Kidney epithelial cell (primary cell): ENCODE results near the gene SH3RF2. TPM values are rescaled to one million over a fixed set of nuclear protein-coding genes. Genes with fewer than 3 reads are reported as not detected.
"Not testable (repeated sequence)": the region's sequence is repeated elsewhere in the genome, so short reads cannot be mapped to it uniquely, and the experiment has no call there.

ENCODE experiments used
- DNase-seq: peaks from one replicate; pipeline ENCODE4 v3.0.0-alpha.2; 2010; ENCODE audit warnings: low read depth
- H3K27me3 ChIP-seq: 2 replicates; pipeline ENCODE4 v1.6.0; 2011; ENCODE audit warnings: low read length; ENCODE audit not compliant: control insufficient read depth, insufficient read depth
- H3K36me3 ChIP-seq: 2 replicates; pipeline ENCODE4 v1.5.1; 2011; ENCODE audit warnings: low read length; ENCODE audit not compliant: control insufficient read depth, insufficient read depth
- H3K4me3 ChIP-seq: 2 replicates; pipeline ENCODE4 v1.5.1; 2011; ENCODE audit warnings: low read depth, mild to moderate bottlenecking, control low read depth, low read length
- total RNA-seq: library from RNA; depleted of rRNA; stranded (reverse); fragments of >200 nt; gene quantifications from 2 replicates; pipeline ENCODE4 v1.2.3, GENCODE V29; 2015
- TF ChIP-seq, protein P1 (sequence below): IDR thresholded peaks from 2 replicates; pipeline ENCODE4 v1.5.1; 2011; ENCODE audit warnings: mild to moderate bottlenecking, moderate library complexity, low read length, control low read depth, inconsistent platforms; ENCODE audit not compliant: insufficient read depth, poor library complexity, severe bottlenecking

Gene SH3RF2, protein sequence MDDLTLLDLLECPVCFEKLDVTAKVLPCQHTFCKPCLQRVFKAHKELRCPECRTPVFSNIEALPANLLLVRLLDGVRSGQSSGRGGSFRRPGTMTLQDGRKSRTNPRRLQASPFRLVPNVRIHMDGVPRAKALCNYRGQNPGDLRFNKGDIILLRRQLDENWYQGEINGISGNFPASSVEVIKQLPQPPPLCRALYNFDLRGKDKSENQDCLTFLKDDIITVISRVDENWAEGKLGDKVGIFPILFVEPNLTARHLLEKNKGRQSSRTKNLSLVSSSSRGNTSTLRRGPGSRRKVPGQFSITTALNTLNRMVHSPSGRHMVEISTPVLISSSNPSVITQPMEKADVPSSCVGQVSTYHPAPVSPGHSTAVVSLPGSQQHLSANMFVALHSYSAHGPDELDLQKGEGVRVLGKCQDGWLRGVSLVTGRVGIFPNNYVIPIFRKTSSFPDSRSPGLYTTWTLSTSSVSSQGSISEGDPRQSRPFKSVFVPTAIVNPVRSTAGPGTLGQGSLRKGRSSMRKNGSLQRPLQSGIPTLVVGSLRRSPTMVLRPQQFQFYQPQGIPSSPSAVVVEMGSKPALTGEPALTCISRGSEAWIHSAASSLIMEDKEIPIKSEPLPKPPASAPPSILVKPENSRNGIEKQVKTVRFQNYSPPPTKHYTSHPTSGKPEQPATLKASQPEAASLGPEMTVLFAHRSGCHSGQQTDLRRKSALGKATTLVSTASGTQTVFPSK
- 10.3 and 21.7 TPM in 2 replicates for total RNA-seq

DNA sequence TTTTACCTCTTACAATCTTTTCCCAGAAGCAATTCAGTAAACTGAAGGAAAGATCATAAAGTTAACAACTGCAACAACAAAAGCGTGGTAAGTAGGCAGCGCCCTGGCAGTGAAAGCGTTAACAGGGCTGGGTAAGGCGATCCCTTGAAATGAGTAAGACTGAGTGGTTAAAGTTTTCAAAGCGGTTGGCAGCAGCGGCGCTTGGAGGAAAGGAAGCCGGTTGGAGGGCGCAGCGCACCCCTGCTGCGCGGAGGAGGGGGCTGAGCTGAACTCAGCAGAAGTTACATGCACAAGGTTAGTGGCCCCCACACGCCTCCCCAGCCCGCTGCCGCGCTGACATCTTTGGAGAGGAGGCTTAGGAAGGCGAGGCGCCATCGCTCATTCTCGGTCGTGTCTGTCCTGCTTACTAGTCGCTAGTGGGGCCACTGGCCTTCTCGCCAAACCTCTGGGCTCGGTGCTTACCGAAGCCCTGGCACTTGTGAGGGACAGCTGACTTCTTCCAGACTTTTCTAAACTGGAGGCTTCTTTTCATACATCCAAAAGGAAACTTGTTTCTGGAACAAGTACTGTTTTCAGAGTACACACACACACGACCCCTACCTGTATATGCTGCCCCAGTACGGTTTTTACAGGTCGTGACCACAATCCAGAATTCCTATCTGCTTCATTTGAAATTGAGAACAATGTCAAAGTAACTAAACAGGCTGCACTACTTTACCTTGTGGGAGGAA lies at the start of gene SH3RF2:
SH3RF2 (plus strand) TSS at position 178 of the 731 bp plus-strand sequence. CDS start 1,351 bp downstream, outside the sequence.
- Histone ChIP-seq H3K4me3 (peak within 1 kb of the TSS; percentile 54), H3K36me3 (no peaks in the 10 kb centered on the region), H3K27me3 (no peaks in the 10 kb centered on the region)
- TF ChIP-seq, protein P1, sequence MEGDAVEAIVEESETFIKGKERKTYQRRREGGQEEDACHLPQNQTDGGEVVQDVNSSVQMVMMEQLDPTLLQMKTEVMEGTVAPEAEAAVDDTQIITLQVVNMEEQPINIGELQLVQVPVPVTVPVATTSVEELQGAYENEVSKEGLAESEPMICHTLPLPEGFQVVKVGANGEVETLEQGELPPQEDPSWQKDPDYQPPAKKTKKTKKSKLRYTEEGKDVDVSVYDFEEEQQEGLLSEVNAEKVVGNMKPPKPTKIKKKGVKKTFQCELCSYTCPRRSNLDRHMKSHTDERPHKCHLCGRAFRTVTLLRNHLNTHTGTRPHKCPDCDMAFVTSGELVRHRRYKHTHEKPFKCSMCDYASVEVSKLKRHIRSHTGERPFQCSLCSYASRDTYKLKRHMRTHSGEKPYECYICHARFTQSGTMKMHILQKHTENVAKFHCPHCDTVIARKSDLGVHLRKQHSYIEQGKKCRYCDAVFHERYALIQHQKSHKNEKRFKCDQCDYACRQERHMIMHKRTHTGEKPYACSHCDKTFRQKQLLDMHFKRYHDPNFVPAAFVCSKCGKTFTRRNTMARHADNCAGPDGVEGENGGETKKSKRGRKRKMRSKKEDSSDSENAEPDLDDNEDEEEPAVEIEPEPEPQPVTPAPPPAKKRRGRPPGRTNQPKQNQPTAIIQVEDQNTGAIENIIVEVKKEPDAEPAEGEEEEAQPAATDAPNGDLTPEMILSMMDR, result no peak
- DNase-seq, result peak; percentile 59

DNA sequence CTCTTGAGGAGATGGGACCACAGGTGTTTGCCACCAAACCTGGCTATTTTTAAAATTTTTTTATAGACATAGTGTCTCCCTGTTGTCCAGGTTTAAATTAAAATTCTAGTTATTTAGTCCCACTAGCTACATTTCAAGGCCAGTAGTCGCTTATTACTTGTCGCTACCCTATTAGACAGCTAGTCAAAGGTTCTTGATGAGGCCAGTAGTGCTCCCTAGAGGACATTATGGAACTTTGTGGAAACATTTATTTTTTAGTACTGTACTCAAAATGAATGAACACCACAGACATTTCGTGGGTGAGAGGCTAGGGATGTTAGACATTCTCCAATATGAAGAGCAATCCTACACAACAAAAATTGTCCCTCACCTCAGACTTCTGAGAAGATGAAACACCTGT lies 49.2 kb upstream of the SH3RF2 start:
- Histone ChIP-seq H3K27me3 (no peaks in the 10 kb centered on the region), H3K4me3 (no peak overlapping the region), H3K36me3 (no peaks in the 10 kb centered on the region)
- DNase-seq, result no peak
- TF ChIP-seq, protein P1, result no peak

DNA sequence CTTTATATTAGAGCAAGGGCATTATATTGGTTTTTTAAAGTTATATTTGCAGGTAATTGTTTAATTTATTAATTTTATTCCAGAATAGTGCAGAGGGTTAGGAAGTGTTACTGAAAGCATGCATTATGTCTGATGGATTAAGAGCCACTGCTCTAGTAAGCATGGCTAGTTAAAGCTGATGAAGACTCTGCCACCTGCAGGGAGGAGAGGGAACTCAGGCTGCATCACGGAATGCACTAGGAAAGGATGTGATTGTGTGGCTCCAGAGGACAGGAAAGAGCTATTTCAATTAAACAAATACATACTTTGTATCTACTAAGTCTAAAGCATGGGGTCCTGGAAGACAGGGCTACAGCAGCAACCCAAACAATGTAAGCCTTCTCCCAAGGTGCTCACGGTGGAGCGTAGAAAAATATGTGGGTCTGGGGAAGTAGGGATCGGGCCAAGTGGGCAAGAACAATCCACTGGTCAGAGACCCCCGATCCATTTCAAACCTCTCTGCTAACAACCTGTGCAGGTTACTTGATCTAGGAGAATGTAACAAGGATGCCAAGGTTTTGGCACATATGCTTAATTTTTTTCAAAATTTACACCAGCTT lies 48.3 kb upstream of the SH3RF2 start:
- H3K4me3 ChIP-seq, result no peak overlapping the region
- peak; percentile 14 for DNase-seq
- no peaks in the 10 kb centered on the region for H3K27me3 ChIP-seq
- TF ChIP-seq, protein P1, result peak; percentile 91
- no peaks in the 10 kb centered on the region for H3K36me3 ChIP-seq

DNA sequence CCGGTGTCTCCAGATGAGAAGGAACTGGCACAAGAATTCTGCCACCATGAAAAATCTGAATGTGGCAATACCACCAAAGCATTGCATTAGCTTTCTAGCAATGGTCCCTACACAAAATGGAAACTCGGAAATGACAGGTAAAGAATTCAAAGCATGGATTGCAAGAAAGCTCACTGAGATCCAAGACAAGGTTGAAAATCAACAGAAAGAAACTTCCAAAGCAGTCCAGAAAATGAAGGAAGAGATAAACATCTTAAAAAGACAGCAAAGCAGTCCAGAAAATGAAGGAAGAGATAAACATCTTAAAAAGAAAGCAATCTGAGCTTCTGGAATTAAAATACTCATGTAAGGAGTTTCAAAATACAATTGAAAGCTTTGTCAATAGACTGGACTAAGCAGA lies 46.8 kb upstream of the SH3RF2 start:
- DNase-seq, result no peak
- TF ChIP-seq, protein P1, result no peak

DNA sequence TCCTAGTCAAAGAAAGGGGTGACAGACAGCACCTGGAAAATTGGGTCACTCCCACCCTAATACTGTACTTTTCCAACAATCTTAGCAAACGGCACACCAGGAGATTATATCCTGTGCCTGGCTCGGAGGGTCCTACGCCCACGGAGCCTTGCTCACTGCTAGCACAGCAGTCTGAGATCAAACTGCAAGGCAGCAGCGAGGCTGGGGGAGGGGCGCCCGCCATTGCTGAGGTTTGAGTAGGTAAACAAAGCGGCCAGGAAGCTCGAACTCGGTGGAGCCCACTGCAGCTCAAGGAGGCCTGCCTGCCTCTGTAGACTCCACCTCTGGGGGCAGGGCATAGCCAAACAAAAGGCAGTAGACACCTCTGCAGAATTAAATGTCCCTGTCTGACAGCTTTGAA lies 45.0 kb upstream of the SH3RF2 start:
- not testable (repeated sequence) for H3K27me3 ChIP-seq, H3K4me3 ChIP-seq, DNase-seq, H3K36me3 ChIP-seq

More for the DNA sequence above, 46.8 kb upstream of the SH3RF2 start:
- Histone ChIP-seq H3K36me3 (no peaks in the 10 kb centered on the region), H3K4me3 (no peak overlapping the region), H3K27me3 (no peaks in the 10 kb centered on the region)
